PC-3 (cell line): ENCODE data around the gene NR1I2. TPM values are rescaled to one million over a fixed set of nuclear protein-coding genes. Genes with fewer than 3 reads are reported as not detected.

Experiments
- ATAC-seq: fragments of 200-7000 bp; cut with Tn5 transposase; 2 replicates; pipeline ENCODE4 v1.9.1; 2020; ENCODE audit warnings: mild to moderate bottlenecking, moderate library complexity
- BruUV-seq: library from RNA; stranded (reverse); fragments of 400-500 nt; replicated peaks from 2 replicates; lab custom pipeline; 2021; lab: Mats Ljungman, UMichigan
- CTCF ChIA-PET: fragments of 300-600 bp; sonication (Branson Sonifier 250); formaldehyde crosslinking; loops from one replicate; lab custom pipeline; 2022; ENCODE audit warnings: antibody characterized with exemption; lab: Charles Lee
- POLR2A ChIA-PET: fragments of 300-600 bp; sonication (Branson Sonifier 250); formaldehyde crosslinking; loops from one replicate; lab custom pipeline; 2022; ENCODE audit warnings: antibody characterized with exemption; ENCODE audit not compliant: unreplicated experiment; lab: Charles Lee
- DNase-seq: peaks from one replicate; pipeline ENCODE4 v3.0.0-alpha.2; 2015
- H2AFZ ChIP-seq: fragments of 300-600 bp; sonication (generic); 2 replicates; pipeline ENCODE4 v1.6.0; 2016; ENCODE audit warnings: antibody characterized with exemption, low read length
- H3F3A ChIP-seq: fragments of 300-600 bp; sonication (generic); one replicate; pipeline ENCODE4 v1.6.0; 2017; ENCODE audit warnings: antibody characterized with exemption, low read length, control low read depth, mild to moderate bottlenecking; ENCODE audit not compliant: unreplicated experiment
- H3K27ac ChIP-seq: fragments of 300-600 bp; sonication (generic); 2 replicates; pipeline ENCODE4 v1.5.1; 2016; ENCODE audit warnings: mild to moderate bottlenecking, low read length
- H3K27me3 ChIP-seq: fragments of 300-600 bp; sonication (generic); 2 replicates; pipeline ENCODE4 v1.6.1; 2016; ENCODE audit warnings: low read length, mixed read lengths
- H3K36me3 ChIP-seq: fragments of 300-600 bp; sonication (generic); 2 replicates; pipeline ENCODE4 v1.6.1; 2016; ENCODE audit warnings: low read depth, mixed run types, low read length, mixed read lengths
- H3K4me1 ChIP-seq: fragments of 300-600 bp; sonication (generic); 2 replicates; pipeline ENCODE4 v1.5.1; 2016; ENCODE audit warnings: low read length; ENCODE audit not compliant: insufficient read depth
- H3K4me2 ChIP-seq: fragments of 300-600 bp; sonication (generic); 2 replicates; pipeline ENCODE4 v1.6.0; 2016; ENCODE audit warnings: low read length
- H3K4me3 ChIP-seq: fragments of 300-600 bp; sonication (generic); 2 replicates; pipeline ENCODE4 v1.5.1; 2016; ENCODE audit warnings: mild to moderate bottlenecking, low read length, mixed read lengths
- H3K79me2 ChIP-seq: fragments of 300-600 bp; sonication (generic); 2 replicates; pipeline ENCODE4 v1.6.1; 2017; ENCODE audit warnings: low read length, mixed read lengths
- H3K9ac ChIP-seq: fragments of 300-600 bp; sonication (generic); 2 replicates; pipeline ENCODE4 v1.6.0; 2016; ENCODE audit warnings: mild to moderate bottlenecking, low read length
- H3K9me2 ChIP-seq: fragments of 300-600 bp; sonication (generic); replicated peaks from 2 replicates; pipeline ENCODE4 v1.6.1; 2016; ENCODE audit warnings: mixed run types, low read length, mixed read lengths
- H3K9me3 ChIP-seq: fragments of 300-600 bp; sonication (generic); 2 replicates; pipeline ENCODE4 v1.6.1; 2016; ENCODE audit warnings: low read length, mixed read lengths
- H4K20me1 ChIP-seq: fragments of 300-600 bp; sonication (generic); 2 replicates; pipeline ENCODE4 v1.6.1; 2016; ENCODE audit warnings: low read length, mixed read lengths
- CTCF ChIP-seq: fragments of 300-600 bp; sonication (generic); conservative IDR thresholded peaks from 2 replicates; pipeline ENCODE4 v1.5.1; 2017; ENCODE audit warnings: antibody characterized with exemption, low read depth, mild to moderate bottlenecking, low read length
- EZH2 ChIP-seq: fragments of 300-600 bp; sonication (generic); IDR thresholded peaks from one replicate; pipeline ENCODE4 v1.6.1; 2017; ENCODE audit warnings: antibody characterized with exemption, mild to moderate bottlenecking, low read length; ENCODE audit not compliant: unreplicated experiment
- EZH2phosphoT487 ChIP-seq: fragments of 300-600 bp; sonication (generic); IDR thresholded peaks from 2 replicates; pipeline ENCODE4 v1.6.1; 2018; ENCODE audit warnings: mild to moderate bottlenecking, antibody characterized with exemption, low read length, borderline replicate concordance
- intact Hi-C: fragments of 100-400 bp; cut with micrococcal nuclease; formaldehyde crosslinking; loops from 2 replicates; pipeline ENCODE4 v1.9.0; 2023
- total RNA-seq: library from RNA; depleted of rRNA; stranded (reverse); fragments of >200 nt; gene quantifications from 2 replicates; pipeline ENCODE4 v1.2.3, GENCODE V29; 2014

NR1I2 gene
- total RNA-seq, 1 experiment from 2014 or later: 0.04 TPM

GRCh38 chr3:119768668-119769393, 13.1 kb upstream of the NR1I2 start:
- ChIA-PET CTCF (no interaction called here), POLR2A (no interaction called here)
- H3K27ac ChIP-seq: no peak overlapping the region
- no peaks in the 10 kb centered on the region for H3K79me2 ChIP-seq
- H3K36me3 ChIP-seq: no peaks in the 10 kb centered on the region
- H4K20me1 ChIP-seq: no peaks in the 10 kb centered on the region
- H3K4me2 ChIP-seq: no peak overlapping the region
- no peak overlapping the region for H3K9ac ChIP-seq
- H3F3A ChIP-seq: no peaks in the 10 kb centered on the region
- ATAC-seq: no peak
- H3K9me3 ChIP-seq: no peaks in the 10 kb centered on the region
- TF ChIP-seq EZH2phosphoT487 (no peak), CTCF (no peak), EZH2 (no peak)
- H2AFZ ChIP-seq: no peak overlapping the region
- no peak for DNase-seq
- no TSS peak for BruUV-seq
- H3K9me2 ChIP-seq: no peaks in the 10 kb centered on the region
- intact Hi-C loops: no loop called here
- H3K4me3 ChIP-seq: no peak overlapping the region
- no peaks in the 10 kb centered on the region for H3K4me1 ChIP-seq
- H3K27me3 ChIP-seq: peaks cover 35% of the 10 kb centered on the region

GRCh38 chr3:119769394-119770149, 12.3 kb upstream of the NR1I2 start:
- no peak overlapping the region for H3K4me2 ChIP-seq
- H4K20me1 ChIP-seq: no peaks in the 10 kb centered on the region
- BruUV-seq: no TSS peak
- H3K4me1 ChIP-seq: no peaks in the 10 kb centered on the region
- ChIA-PET CTCF (no interaction called here), POLR2A (no interaction called here)
- no peaks in the 10 kb centered on the region for H3K9me3 ChIP-seq
- H3K27me3 ChIP-seq: peaks cover 42% of the 10 kb centered on the region
- no peaks in the 10 kb centered on the region for H3K36me3 ChIP-seq
- no peak for DNase-seq
- H3K4me3 ChIP-seq: no peak overlapping the region
- no peaks in the 10 kb centered on the region for H3F3A ChIP-seq
- intact Hi-C loops: no loop called here
- no peak overlapping the region for H3K9ac ChIP-seq
- no peak overlapping the region for H3K27ac ChIP-seq
- H2AFZ ChIP-seq: no peak overlapping the region
- no peaks in the 10 kb centered on the region for H3K79me2 ChIP-seq
- H3K9me2 ChIP-seq: no peaks in the 10 kb centered on the region
- ATAC-seq: no peak
- TF ChIP-seq CTCF: no peak
- no peak for TF ChIP-seq EZH2
- TF ChIP-seq EZH2phosphoT487: no peak

- ChIA-PET POLR2A (no interaction called here), CTCF (no interaction called here)
- Histone ChIP-seq H3K36me3 (no peaks in the 10 kb centered on the region), H3K9ac (no peak overlapping the region), H3K27ac (no peak overlapping the region), H3K4me2 (no peak overlapping the region), H3K4me3 (no peak overlapping the region), H3K4me1 (no peaks in the 10 kb centered on the region), H3K9me3 (no peaks in the 10 kb centered on the region), H3K79me2 (no peaks in the 10 kb centered on the region), H3K9me2 (no peaks in the 10 kb centered on the region), H4K20me1 (no peaks in the 10 kb centered on the region), H3K27me3 (peaks cover 38% of the 10 kb centered on the region), H3F3A (no peaks in the 10 kb centered on the region), H2AFZ (no peak overlapping the region)
- ATAC-seq (no peak), DNase-seq (no peak)
- no peak for TF ChIP-seq EZH2
- TF ChIP-seq CTCF: no peak
- no peak for TF ChIP-seq EZH2phosphoT487
- intact Hi-C loops: no loop called here
- no TSS peak for BruUV-seq
These were observed 7.5 kb upstream of the NR1I2 start for GRCh38 chr3:119774444-119774843.
